CD14-positive monocyte (primary cell): ENCODE measurements around the gene SATB2. TPM values are rescaled to one million over a fixed set of nuclear protein-coding genes. Genes with fewer than 3 reads are reported as not detected.

Source experiments
- DNase-seq, 3 donors: peaks; one replicate each; pipeline ENCODE4 v3.0.0-alpha.2; 2011 to 2022
- H2AFZ ChIP-seq: 2 replicates; pipeline ENCODE4 v1.6.0; 2012; ENCODE audit warnings: mild to moderate bottlenecking, low read depth, low read length, inconsistent platforms; ENCODE audit not compliant: insufficient read depth, poor library complexity, severe bottlenecking
- H3K27ac ChIP-seq, 2 donors: 1 replicate in 1 of 2; 2 replicates in 1 of 2; pipeline ENCODE4 v1.5.1; 2012 to 2013; ENCODE audit warnings: low read length in 2 of 2, control low read depth in 1 of 2, inconsistent platforms in 1 of 2, low read depth in 1 of 2, mild to moderate bottlenecking in 1 of 2
- H3K27me3 ChIP-seq, 2 donors: one replicate each; pipeline versions ENCODE4 v1.6.0 to v1.6.1; 2011 to 2013; ENCODE audit warnings: low read length in 2 of 2; ENCODE audit not compliant: control insufficient read depth in 2 of 2, insufficient read depth in 2 of 2
- H3K36me3 ChIP-seq, 2 donors: replicated peaks in 1 of 2; 1 replicate in 1 of 2; 2 replicates in 1 of 2; pipeline versions ENCODE4 v1.5.1 to v1.6.1; 2012 to 2013; ENCODE audit warnings: low read length in 2 of 2, control low read depth in 1 of 2, inconsistent platforms in 1 of 2, mild to moderate bottlenecking in 1 of 2; ENCODE audit not compliant: insufficient read depth in 2 of 2, control insufficient read depth in 1 of 2
- H3K4me1 ChIP-seq, 2 donors: 1 replicate in 1 of 2; 2 replicates in 1 of 2; pipeline versions ENCODE4 v1.5.1 to v1.6.1; 2012 to 2013; ENCODE audit warnings: low read length in 2 of 2, control low read depth in 1 of 2, inconsistent platforms in 1 of 2, mild to moderate bottlenecking in 1 of 2, moderate library complexity in 1 of 2; ENCODE audit not compliant: insufficient read depth in 2 of 2, control insufficient read depth in 1 of 2
- H3K4me2 ChIP-seq: replicated peaks from 2 replicates; pipeline ENCODE3; 2012; ENCODE audit warnings: low read length, moderate library complexity, mild to moderate bottlenecking; ENCODE audit not compliant: poor library complexity, severe bottlenecking; ENCODE audit errors: extremely low read depth
- H3K4me3 ChIP-seq, 3 experiments: fragments of 200-600 bp in 1 of 3; sonication (generic) in 1 of 3; replicated peaks in 1 of 3; 1 replicate in 2 of 3; 2 replicates in 1 of 3; pipeline ENCODE4 v1.5.1; 2011 to 2013; ENCODE audit warnings: low read length in 3 of 3, mild to moderate bottlenecking in 3 of 3, control low read depth in 2 of 3, low read depth in 2 of 3, inconsistent platforms in 1 of 3, moderate library complexity in 1 of 3
- H3K79me2 ChIP-seq: 2 replicates; pipeline ENCODE4 v1.6.0; 2012; ENCODE audit warnings: mild to moderate bottlenecking, control low read depth, inconsistent platforms, low read length, moderate library complexity; ENCODE audit not compliant: insufficient read depth
- H3K9ac ChIP-seq: 2 replicates; pipeline ENCODE4 v1.6.0; 2017; ENCODE audit warnings: low read length, mild to moderate bottlenecking; ENCODE audit not compliant: insufficient read depth, poor library complexity, severe bottlenecking
- H3K9me3 ChIP-seq, 2 donors: replicated peaks in 1 of 2; 1 replicate in 1 of 2; 2 replicates in 1 of 2; pipeline versions ENCODE4 v1.5.1 to v1.6.1; 2012 to 2013; ENCODE audit warnings: low read length in 2 of 2, control low read depth in 1 of 2; ENCODE audit not compliant: control insufficient read depth in 1 of 2, insufficient read depth in 1 of 2
- H4K20me1 ChIP-seq: 2 replicates; pipeline ENCODE4 v1.6.0; 2012; ENCODE audit warnings: mild to moderate bottlenecking, low read length, control low read depth, moderate library complexity; ENCODE audit not compliant: insufficient read depth
- H3K27ac Mint-ChIP-seq, 7 donors: one replicate each; pipeline ENCODE4 v1.8.0; 2020; ENCODE audit warnings: mild to moderate bottlenecking in 7 of 7, mixed read lengths in 7 of 7, moderate library complexity in 6 of 7, inconsistent platforms in 2 of 7
- H3K27me3 Mint-ChIP-seq, 3 donors: one replicate each; pipeline ENCODE4 v1.8.0; 2021 to 2022; ENCODE audit warnings: low read depth in 3 of 3, mild to moderate bottlenecking in 3 of 3, mixed read lengths in 3 of 3, moderate library complexity in 3 of 3, inconsistent platforms in 1 of 3
- H3K36me3 Mint-ChIP-seq, 2 donors: one replicate each; pipeline ENCODE4 v1.8.0; 2020; ENCODE audit warnings: mixed read lengths in 2 of 2, inconsistent platforms in 1 of 2, mild to moderate bottlenecking in 1 of 2
- H3K4me1 Mint-ChIP-seq: one replicate; pipeline ENCODE4 v1.8.0; 2020; ENCODE audit warnings: mild to moderate bottlenecking, mixed read lengths
- H3K4me3 Mint-ChIP-seq, 2 donors: one replicate each; pipeline ENCODE4 v1.8.0; 2020; ENCODE audit warnings: mild to moderate bottlenecking in 2 of 2, mixed read lengths in 2 of 2, moderate library complexity in 1 of 2
- H3K9me3 Mint-ChIP-seq, 7 donors: one replicate each; pipeline ENCODE4 v1.8.0; 2020 to 2022; ENCODE audit warnings: mixed read lengths in 7 of 7, mild to moderate bottlenecking in 6 of 7, moderate library complexity in 6 of 7, inconsistent platforms in 2 of 7
- CTCF ChIP-seq: fragments of 200-600 bp; IDR thresholded peaks from one replicate; pipeline ENCODE4 v1.8.0; 2022; ENCODE audit warnings: antibody characterized with exemption, mild to moderate bottlenecking
- WGBS: methylation state at CpG from one replicate; pipeline ENCODE4 v1.1.5; 2013; ENCODE audit warnings: missing lambda C conversion rate; ENCODE audit not compliant: insufficient coverage; 5-methylcytosine and 5-hydroxymethylcytosine counted together
- intact Hi-C, 2 donors: fragments of 100-400 bp; cut with micrococcal nuclease; formaldehyde crosslinking; loops; one replicate each; pipeline versions ENCODE4 v1.15.0 to v1.15.1; 2023
- polyA minus RNA-seq: library from RNA; depleted of rRNA, polyadenylated mRNA; stranded (reverse); fragments of >200 nt; gene quantifications from 2 replicates; pipeline ENCODE4 v1.2.3, GENCODE V29; 2012
- polyA plus RNA-seq, 3 donors: library from polyadenylated mRNA; depleted of rRNA in 1 of 3; unstranded in 2 of 3; stranded (reverse) in 1 of 3; fragments of 300-500 nt in 2 of 3; fragments of >200 nt in 1 of 3; fragmentation: Illumina TruSeq in 2 of 3; gene quantifications; 1 replicate in 2 of 3; 2 replicates in 1 of 3; pipeline ENCODE4 v1.2.3, GENCODE V29; 2012 to 2021
- total RNA-seq, 12 experiments: library from RNA in 1 of 12; stranded (reverse) in 1 of 12; fragments of 120-200 nt in 1 of 12; gene quantifications; one replicate each; pipeline ENCODE4 v1.2.4 and lab custom pipeline; 2013 to 2026; ENCODE audit warnings: mixed read lengths in 6 of 12, inconsistent platforms in 1 of 12

The SATB2 gene
- 0.83 TPM for total RNA-seq (2013)
- under 1 TPM; 0.13 to 0.69 (median 0.14) TPM for polyA plus RNA-seq
- 0.72 and 1.2 TPM in 2 replicates for polyA minus RNA-seq
- total RNA-seq (lab: John Stamatoyannopoulos, UW), result 0.72 to 7.7 (median 1.3) reads per million in 11 experiments

GRCh38 chr2:199457147-199458008 lies at the start of gene SATB2:
Gene SATB2, minus strand, starts transcription at chr2:199457939. Its CDS starts 1,902 bp downstream, at chr2:199456037.
- H3K27me3 ChIP-seq, result peaks cover 65 to 78% of the 10 kb centered on the region in 2 donors
- no peak for TF ChIP-seq CTCF
- H3K9me3 ChIP-seq, result peaks cover 8 to 27% of the 10 kb centered on the region in 2 donors
- H4K20me1 ChIP-seq, result no peaks in the 10 kb centered on the region
- H3K79me2 ChIP-seq, result no peaks in the 10 kb centered on the region
- peak within 1 kb of the TSS; percentile 99 for H2AFZ ChIP-seq
- Mint-ChIP-seq H3K36me3 (peaks cover 3 to 16% of the 10 kb centered on the region in 2 donors), H3K27ac (no peak within 1 kb of the TSS), H3K27me3 (peaks cover 69 to 85% (median 79%) of the 10 kb centered on the region in 3 donors), H3K4me1 (peaks cover 46% of the 10 kb centered on the region), H3K4me3 (peak within 1 kb of the TSS; percentile 90 to 99), H3K9me3 (peaks cover 3 to 44% (median 32%) of the 10 kb centered on the region in 7 donors)
- H3K4me2 ChIP-seq, result peak within 1 kb of the TSS; percentile 99
- H3K4me3 ChIP-seq, result peak within 1 kb of the TSS; percentile 66 to 96 (median 85)
- WGBS, result under 1% methylated on average over 33 of the region's 61 CpGs
- peaks cover 46 to 67% of the 10 kb centered on the region in 2 donors for H3K4me1 ChIP-seq
- peak; percentile 29 to 66 (median 38) for DNase-seq
- H3K9ac ChIP-seq, result peak within 1 kb of the TSS; percentile 64
- no peaks in the 10 kb centered on the region for H3K36me3 ChIP-seq
- H3K27ac ChIP-seq, result no peak within 1 kb of the TSS
- intact Hi-C loops, result no loop called here

GRCh38 chr2:199505755-199506403 lies 48.1 kb upstream of the SATB2 start:
- peaks cover 0 to 7% (median 2%) of the 10 kb centered on the region in 7 donors for H3K9me3 Mint-ChIP-seq
- Histone ChIP-seq H3K79me2 (no peaks in the 10 kb centered on the region), H4K20me1 (no peaks in the 10 kb centered on the region), H3K9ac (no peak overlapping the region), H3K4me2 (no peak overlapping the region), H3K4me3 (no peak overlapping the region), H3K9me3 (no peaks in the 10 kb centered on the region), H2AFZ (no peak overlapping the region), H3K27me3 (no peaks in the 10 kb centered on the region), H3K36me3 (no peaks in the 10 kb centered on the region), H3K27ac (no peak overlapping the region), H3K4me1 (no peaks in the 10 kb centered on the region)
- intact Hi-C loops, result no loop called here
- no peak for TF ChIP-seq CTCF
- peaks cover 0 to 3% (median 2%) of the 10 kb centered on the region in 3 donors for H3K27me3 Mint-ChIP-seq
- no peak overlapping the region for H3K27ac Mint-ChIP-seq
- no peaks in the 10 kb centered on the region for H3K4me1 Mint-ChIP-seq
- WGBS, result no CpG with 5 or more reads among the region's 2 CpGs
- DNase-seq, result no peak
- H3K4me3 Mint-ChIP-seq, result no peak overlapping the region
- no peaks in the 10 kb centered on the region for H3K36me3 Mint-ChIP-seq
